ENCODE measurements around the gene WBP2. TPM values are rescaled to one million over a fixed set of nuclear protein-coding genes. Genes with fewer than 3 reads are reported as not detected.

WBP2 gene
- total and polyA plus RNA-seq, 2 of the 8 experiments (the other 6 are each of a cell fraction or from before 2014, with no cell fraction given), result 48.2 to 71.2 TPM

DNA sequence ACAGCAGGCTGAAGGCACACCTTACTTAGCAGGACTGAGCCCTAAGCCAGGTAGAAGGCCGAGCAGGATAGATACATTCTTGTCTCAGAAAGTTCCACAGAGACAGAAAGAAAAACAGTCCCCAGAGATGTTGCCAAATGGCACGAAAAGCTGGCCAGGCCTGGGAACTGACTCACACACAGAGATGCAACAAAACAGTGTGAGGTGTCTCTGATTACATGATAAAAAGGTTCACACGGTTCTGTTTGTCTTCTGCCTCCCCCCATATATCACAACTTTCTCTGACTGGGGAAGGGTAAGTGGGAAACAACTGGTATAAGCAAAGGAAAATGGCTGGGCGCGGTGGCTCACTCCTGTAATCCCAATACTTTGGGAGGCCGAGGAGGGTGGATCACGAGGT is 1.7 kb downstream of the WBP2 start:
- peak overlapping the region in 1 of 4 experiments; percentile 25; a peak in 2 of 7 replicates for H3K9ac ChIP-seq (replicated peaks in 1 of 4; ENCODE audit: extremely low read depth in 1 of 4, low read depth in 3 of 4, low read length in 3 of 4)

More for the DNA sequence above, 1.7 kb downstream of the WBP2 start:
- ChIA-PET CTCF (ENCODE audit: partially characterized antibody) (interaction anchor here (0.9 to 27.2 kb wide), 7 partner anchors 6 to 88 kb away, joined by 3 to 563 read pairs (median 3); partner anchors contain the start of genes GALK1 and UNC13D), POLR2A (ENCODE audit: partially characterized antibody) (interaction anchor here (1.2 to 4.7 kb wide), 6 partner anchors 18 to 77 kb away, joined by 3 to 21 read pairs (median 5); partner anchors contain the start of genes TRIM47 and TRIM65)
- no peak overlapping the region for H2BK12ac ChIP-seq (ENCODE audit: low read depth, low read length)
- FAIRE-seq (no peak), DNase-seq (ENCODE audit: low read depth in 1 of 2, low spot score in 2 of 2) (no peak)
- no peak overlapping the region for H3K4me3 ChIP-seq (ENCODE audit: extremely low read depth in 1 of 4, insufficient read depth in 2 of 4, low read depth in 3 of 4, low read length in 4 of 4)
- no peak overlapping the region for H2AK5ac ChIP-seq (ENCODE audit: low read depth, low read length)
- H2AFZ ChIP-seq (ENCODE audit: low read length), result no peak overlapping the region
- H3K79me2 ChIP-seq (ENCODE audit: control insufficient read depth in 1 of 2, insufficient read depth in 2 of 2, low read length in 2 of 2), result peaks cover 3 to 9% of the 10 kb centered on the region in 2 experiments; a peak in 3 of 4 replicates
- H4K20me1 ChIP-seq (replicated peaks in 1 of 2; ENCODE audit: control insufficient read depth in 1 of 2, insufficient read depth in 2 of 2, low read length in 2 of 2), result no peaks in the 10 kb centered on the region
- no peak overlapping the region for H3K18ac ChIP-seq (ENCODE audit: extremely low read depth, low read length)
- H3K23ac ChIP-seq (ENCODE audit: insufficient read length), result no peak overlapping the region
- H2BK5ac ChIP-seq (ENCODE audit: low read depth, low read length), result no peak overlapping the region
- H3K56ac ChIP-seq (replicated peaks; ENCODE audit: insufficient read length, low read depth, low read length), result no peak overlapping the region
- H3K36me3 ChIP-seq (ENCODE audit: control insufficient read depth in 2 of 4, insufficient read depth in 4 of 4, low read length in 3 of 4), result peaks cover 5 to 18% (median 10%) of the 10 kb centered on the region in 4 experiments; a peak in 7 of 8 replicates
- TF ChIP-seq EZH2 (IDR thresholded peaks at IDR 0.05; ENCODE audit: low read depth, low read length, severe bottlenecking) (no peak), CHD1 (IDR thresholded peaks at IDR 0.05; ENCODE audit: low read depth, low read length) (no peak), YY1 (IDR thresholded peaks at IDR 0.05; ENCODE audit: low read depth, low read length) (no peak), PHF8 (conservative IDR thresholded peaks at IDR 0.05; ENCODE audit: low read depth, low read length) (no peak), GABPA (IDR thresholded peaks at IDR 0.05; ENCODE audit: borderline replicate concordance, insufficient read depth, low read length) (no peak), NRF1 (IDR thresholded peaks at IDR 0.05; ENCODE audit: low read depth, low read length) (no peak), BACH1 (IDR thresholded peaks at IDR 0.05; ENCODE audit: low read length) (no peak), ZNF274 (IDR thresholded peaks at IDR 0.05; ENCODE audit: borderline replicate concordance, extremely low read depth, low read length) (no peak), ASH2L (IDR thresholded peaks at IDR 0.05; ENCODE audit: low read length) (no peak), CHD2 (IDR thresholded peaks at IDR 0.05; ENCODE audit: low read length) (no peak), GTF2F1 (IDR thresholded peaks at IDR 0.05; ENCODE audit: borderline replicate concordance, low read depth, low read length) (no peak), EGR1 (IDR thresholded peaks at IDR 0.05; ENCODE audit: borderline replicate concordance, low read depth, low read length) (no peak), KDM1A (IDR thresholded peaks at IDR 0.05; ENCODE audit: borderline replicate concordance, low read length) (no peak)
- peaks cover 10% of the 10 kb centered on the region; the same call in 1 of the 2 replicates for H3K79me1 ChIP-seq (ENCODE audit: low read depth, low read length)
- H3K14ac ChIP-seq (ENCODE audit: insufficient read length), result no peak overlapping the region
- H2BK20ac ChIP-seq (ENCODE audit: low read length), result no peak overlapping the region
- H4K8ac ChIP-seq (ENCODE audit: extremely low read depth, insufficient read depth, low read length), result no peak overlapping the region
- no peak overlapping the region for H4K91ac ChIP-seq (replicated peaks; ENCODE audit: insufficient read length, low read length)
- peaks cover 0 to 7% (median 2%) of the 10 kb centered on the region in 4 experiments; a peak in 4 of 7 replicates for H3K4me1 ChIP-seq (replicated peaks in 1 of 4; ENCODE audit: control insufficient read depth in 3 of 4, insufficient read depth in 4 of 4, low read length in 3 of 4)
- no peak overlapping the region for H3K4ac ChIP-seq (replicated peaks; ENCODE audit: insufficient read length, low read depth, low read length)
- H3K27ac ChIP-seq (ENCODE audit: low read depth, low read length), result no peak overlapping the region
- no peak overlapping the region for H4K5ac ChIP-seq (ENCODE audit: insufficient read length, low read depth, low read length)
- H3K23me2 ChIP-seq (ENCODE audit: low read depth, low read length), result peaks cover 6% of the 10 kb centered on the region
- no peaks in the 10 kb centered on the region for H3K9me3 ChIP-seq (ENCODE audit: insufficient read depth in 2 of 2, low read depth in 1 of 2, low read length in 1 of 2)
- no peak overlapping the region for H2BK15ac ChIP-seq (ENCODE audit: low read length)
- no peaks in the 10 kb centered on the region for H3K27me3 ChIP-seq (replicated peaks in 1 of 4; ENCODE audit: control insufficient read depth in 3 of 4, extremely low read depth in 1 of 4, insufficient read depth in 3 of 4, low read length in 3 of 4)
- H3K4me2 ChIP-seq (ENCODE audit: insufficient read depth in 1 of 2, low read depth in 2 of 2, low read length in 2 of 2), result no peak overlapping the region; a peak in 1 of 4 replicates
- H2BK120ac ChIP-seq (replicated peaks; ENCODE audit: low read depth, low read length), result no peak overlapping the region
- WGBS, 2 experiments (ENCODE audit: extremely low coverage in 1 of 2, insufficient coverage in 1 of 2, insufficient read length in 1 of 2, insufficient replicate concordance in 2 of 2, low coverage in 1 of 2, low lambda C conversion rate in 2 of 2, missing lambda C conversion rate in 1 of 2), result 91% methylated on average over 7 of the region's 7 CpGs; no CpG with 5 or more reads in 1 of the 2 experiments
